Activated CD8-positive, alpha-beta memory T cell treated with anti-CD3 and anti-CD28 coated beads, Interleukin-2, amount 50 U/mL, for 1 hour (primary cell): ENCODE measurements around the gene APCDD1.
"Not testable (repeated sequence)": the region's sequence is repeated elsewhere in the genome, so short reads cannot be mapped to it uniquely, and the experiment has no call there.

ENCODE experiments used
- DNase-seq: peaks from one replicate; pipeline ENCODE4 v3.0.0-alpha.2; 2020; ENCODE audit errors: extremely low read depth

Gene APCDD1

DNA sequence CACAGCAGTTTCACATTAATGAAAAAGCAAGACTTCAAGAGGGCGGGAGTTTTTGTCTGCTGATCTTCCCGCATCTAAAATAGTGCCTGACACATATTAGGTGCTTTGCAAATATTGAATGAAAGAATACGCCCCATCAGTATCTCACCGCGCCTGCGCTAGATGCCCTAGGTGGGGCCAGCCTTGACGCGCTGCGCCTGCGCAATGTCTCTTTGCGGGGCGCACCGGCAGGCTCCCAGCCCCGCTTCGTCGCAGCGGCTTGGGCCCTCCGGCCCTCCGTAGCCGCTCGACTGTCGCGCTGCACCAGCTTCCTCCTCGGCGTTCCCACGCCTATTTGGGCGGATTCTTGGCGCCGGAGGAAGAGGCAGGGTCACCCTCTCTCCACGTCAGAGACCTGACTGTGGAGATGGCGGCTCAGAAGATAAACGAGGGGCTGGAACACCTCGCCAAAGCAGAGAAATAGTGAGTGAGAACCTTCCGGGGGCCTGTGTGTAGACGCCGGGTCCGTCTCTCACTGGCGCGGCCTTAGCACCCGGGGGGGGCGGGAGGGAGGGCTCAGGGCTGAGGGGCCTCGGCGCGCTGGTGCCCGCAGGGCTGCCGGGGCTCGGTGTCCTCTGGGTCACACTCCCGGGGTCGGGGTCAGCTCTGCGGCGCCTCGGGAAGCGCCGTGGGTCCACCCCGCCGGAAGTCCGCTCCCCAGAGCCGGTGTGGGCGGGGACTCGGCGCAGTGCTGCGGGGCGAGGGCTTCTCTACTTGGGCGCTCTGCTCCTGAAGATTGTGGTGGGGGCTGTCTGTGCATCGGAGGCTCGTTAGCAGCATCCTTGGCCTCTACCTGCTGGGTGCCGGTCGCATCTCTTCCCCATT, 71.5 kb downstream of the APCDD1 start, which contains the start of gene NAPG:
Gene NAPG, plus strand, starts transcription at position 331 of the 864 bp plus-strand sequence. Its CDS starts 76 bp downstream, at position 407.
- peak; percentile 72 for DNase-seq

GRCh38 chr18:10526561-10526949, 72.1 kb downstream of the APCDD1 start:
- DNase-seq = no peak

- DNase-seq = no peak
These were observed 74.0 kb downstream of the APCDD1 start for GRCh38 chr18:10528439-10528838.

DNA sequence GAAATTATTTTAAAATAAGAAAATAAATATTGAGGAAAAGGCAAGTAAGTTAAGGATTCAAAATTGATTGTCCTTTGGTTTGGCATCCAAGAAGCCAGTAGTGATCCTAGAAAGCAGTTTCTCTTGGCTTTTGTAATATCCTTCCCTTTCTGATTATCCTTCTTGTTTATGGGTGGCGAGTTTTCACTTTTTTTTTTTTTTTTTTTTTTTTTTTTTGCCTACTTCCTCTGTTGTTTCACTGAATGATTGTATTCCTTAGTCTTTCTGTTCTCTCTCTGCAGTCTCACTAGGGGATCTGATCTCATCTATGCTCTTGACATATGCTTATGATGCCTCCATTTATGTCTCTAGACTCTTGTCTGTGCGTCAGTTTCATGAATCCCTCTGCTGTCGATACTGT, 75.6 kb downstream of the APCDD1 start:
- DNase-seq = no peak

- DNase-seq = no peak
These were observed 76.4 kb downstream of the APCDD1 start for GRCh38 chr18:10530852-10531251.

DNA sequence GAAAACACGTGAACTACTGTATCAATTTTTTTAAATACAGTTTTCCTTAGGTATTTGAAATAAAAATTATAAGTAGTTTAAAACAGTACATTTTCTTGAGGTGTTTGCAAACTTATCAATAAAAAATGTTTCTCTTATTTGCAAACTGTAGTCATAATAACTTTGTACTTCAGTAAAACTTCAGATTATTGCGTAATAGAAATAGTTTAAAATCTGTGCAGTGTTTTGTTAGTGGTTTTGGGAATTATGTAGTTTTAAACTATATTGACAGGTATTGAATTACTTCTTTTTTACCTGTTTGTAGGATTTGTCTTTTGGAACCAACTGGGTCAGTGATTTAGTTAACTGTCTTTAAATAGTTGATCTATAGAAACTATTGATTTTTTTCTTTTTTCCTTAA, 78.7 kb downstream of the APCDD1 start:
- DNase-seq = no peak

GRCh38 chr18:10536280-10536679, 81.8 kb downstream of the APCDD1 start:
- no peak for DNase-seq

GRCh38 chr18:10537765-10538164, 83.3 kb downstream of the APCDD1 start:
- no peak for DNase-seq

DNA sequence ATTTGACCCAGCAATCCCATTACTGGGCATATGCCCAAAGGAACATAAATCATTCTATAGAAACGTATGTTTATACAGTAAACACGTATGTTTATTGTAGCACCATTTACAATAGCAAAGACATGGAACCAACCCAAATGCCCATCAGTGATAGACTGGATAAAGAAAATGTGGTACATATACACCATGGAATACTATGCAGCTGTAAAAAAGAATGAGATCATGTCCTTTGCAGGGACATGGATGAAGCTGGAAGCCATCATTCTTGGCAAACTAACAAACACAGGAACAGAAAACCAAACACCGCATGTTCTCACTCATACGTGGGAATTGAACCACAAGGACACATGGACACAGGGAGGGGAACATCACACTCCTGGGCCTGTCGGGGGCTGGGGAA, 84.7 kb downstream of the APCDD1 start:
- not testable (repeated sequence) for DNase-seq
